Measurements from ENCODE around the gene ANAPC2. TPM values are rescaled to one million over a fixed set of nuclear protein-coding genes. Genes with fewer than 3 reads are reported as not detected.

The ANAPC2 gene, protein sequence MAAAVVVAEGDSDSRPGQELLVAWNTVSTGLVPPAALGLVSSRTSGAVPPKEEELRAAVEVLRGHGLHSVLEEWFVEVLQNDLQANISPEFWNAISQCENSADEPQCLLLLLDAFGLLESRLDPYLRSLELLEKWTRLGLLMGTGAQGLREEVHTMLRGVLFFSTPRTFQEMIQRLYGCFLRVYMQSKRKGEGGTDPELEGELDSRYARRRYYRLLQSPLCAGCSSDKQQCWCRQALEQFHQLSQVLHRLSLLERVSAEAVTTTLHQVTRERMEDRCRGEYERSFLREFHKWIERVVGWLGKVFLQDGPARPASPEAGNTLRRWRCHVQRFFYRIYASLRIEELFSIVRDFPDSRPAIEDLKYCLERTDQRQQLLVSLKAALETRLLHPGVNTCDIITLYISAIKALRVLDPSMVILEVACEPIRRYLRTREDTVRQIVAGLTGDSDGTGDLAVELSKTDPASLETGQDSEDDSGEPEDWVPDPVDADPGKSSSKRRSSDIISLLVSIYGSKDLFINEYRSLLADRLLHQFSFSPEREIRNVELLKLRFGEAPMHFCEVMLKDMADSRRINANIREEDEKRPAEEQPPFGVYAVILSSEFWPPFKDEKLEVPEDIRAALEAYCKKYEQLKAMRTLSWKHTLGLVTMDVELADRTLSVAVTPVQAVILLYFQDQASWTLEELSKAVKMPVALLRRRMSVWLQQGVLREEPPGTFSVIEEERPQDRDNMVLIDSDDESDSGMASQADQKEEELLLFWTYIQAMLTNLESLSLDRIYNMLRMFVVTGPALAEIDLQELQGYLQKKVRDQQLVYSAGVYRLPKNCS
- 24.9 to 40.7 TPM (median 36.9 TPM) in 5 replicates for total RNA-seq (2022; extraction: Qiagen RNA extraction)

DNA sequence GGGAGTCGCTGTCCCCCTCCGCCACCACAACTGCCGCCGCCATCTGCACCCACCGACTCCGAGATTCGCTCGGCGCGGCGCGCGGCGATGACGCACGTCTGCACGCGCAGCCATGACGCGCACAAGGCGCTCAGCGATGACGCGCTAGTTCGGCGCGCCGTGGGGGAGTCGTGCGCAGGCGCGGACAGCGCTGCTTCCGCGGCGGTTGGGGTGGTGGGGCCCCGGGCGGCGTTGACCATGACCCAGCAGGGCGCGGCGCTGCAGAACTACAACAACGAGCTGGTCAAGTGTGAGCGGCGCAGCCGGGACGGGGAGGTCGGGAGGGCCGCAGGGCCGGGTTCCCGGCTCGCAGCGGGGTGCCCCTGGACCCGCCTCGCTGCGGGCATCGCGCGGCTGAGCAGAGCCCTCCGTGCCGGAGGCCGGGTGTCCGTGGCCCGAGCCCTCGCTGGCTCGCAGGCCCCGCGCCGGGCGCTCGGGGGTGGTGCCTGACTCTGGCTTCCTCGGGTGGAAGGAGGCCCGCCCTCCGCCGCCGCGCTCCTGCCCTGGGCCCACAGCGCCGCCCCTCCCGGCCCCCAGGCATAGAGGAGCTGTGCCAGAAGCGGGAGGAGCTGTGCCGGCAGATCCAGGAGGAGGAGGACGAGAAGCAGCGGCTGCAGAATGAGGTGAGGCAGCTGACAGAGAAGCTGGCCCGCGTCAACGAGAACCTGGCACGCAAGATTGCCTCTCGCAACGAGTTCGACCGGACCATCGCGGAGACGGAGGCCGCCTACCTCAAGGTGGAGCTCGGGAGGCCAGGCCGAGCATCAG is at the start of gene ANAPC2, which contains the start of gene SSNA1:
ANAPC2 (minus strand) TSS at position 71 of the 807 bp plus-strand sequence; CDS start at position 43, 28 bp downstream.
SSNA1 (plus strand) TSS at position 187 of the 807 bp plus-strand sequence; CDS start at position 238, 51 bp downstream.

DNA sequence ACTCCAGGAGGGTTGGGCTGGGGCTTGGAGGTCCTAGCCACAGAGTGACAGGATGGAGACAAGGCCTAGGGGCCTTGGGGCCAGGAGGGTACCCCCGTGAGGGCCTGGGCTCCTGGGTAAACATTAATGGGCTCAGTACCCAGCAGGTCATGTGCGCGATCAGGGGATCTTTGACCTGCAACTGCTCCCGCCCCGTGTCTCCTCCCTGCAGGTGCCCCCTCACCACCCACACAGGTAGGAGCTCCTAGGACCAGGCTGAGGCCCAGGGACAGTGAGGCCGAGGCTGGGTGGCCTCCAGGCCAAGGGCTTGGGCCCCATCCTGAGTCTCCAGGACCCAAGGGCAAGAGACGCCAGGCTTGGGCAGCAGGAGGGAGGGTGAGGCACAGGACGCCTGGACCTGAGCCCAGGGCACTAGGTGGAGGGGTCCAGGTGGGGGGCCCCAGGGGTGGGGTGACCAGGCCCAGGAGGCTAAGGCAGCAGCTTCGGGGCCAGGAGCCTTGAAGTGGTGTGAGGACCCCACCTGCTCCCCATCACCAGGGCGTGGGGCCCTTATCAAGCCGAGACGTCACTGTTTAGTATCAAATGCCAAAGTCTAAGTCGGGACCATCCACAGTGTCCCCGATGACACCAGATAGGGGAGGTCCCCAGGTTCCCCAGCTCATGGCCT is 42.5 kb upstream of the ANAPC2 start, which contains the start of gene SLC34A3:
SLC34A3 (plus strand) TSS at position 197 of the 667 bp plus-strand sequence. CDS start 802 bp downstream, outside the sequence.

DNA sequence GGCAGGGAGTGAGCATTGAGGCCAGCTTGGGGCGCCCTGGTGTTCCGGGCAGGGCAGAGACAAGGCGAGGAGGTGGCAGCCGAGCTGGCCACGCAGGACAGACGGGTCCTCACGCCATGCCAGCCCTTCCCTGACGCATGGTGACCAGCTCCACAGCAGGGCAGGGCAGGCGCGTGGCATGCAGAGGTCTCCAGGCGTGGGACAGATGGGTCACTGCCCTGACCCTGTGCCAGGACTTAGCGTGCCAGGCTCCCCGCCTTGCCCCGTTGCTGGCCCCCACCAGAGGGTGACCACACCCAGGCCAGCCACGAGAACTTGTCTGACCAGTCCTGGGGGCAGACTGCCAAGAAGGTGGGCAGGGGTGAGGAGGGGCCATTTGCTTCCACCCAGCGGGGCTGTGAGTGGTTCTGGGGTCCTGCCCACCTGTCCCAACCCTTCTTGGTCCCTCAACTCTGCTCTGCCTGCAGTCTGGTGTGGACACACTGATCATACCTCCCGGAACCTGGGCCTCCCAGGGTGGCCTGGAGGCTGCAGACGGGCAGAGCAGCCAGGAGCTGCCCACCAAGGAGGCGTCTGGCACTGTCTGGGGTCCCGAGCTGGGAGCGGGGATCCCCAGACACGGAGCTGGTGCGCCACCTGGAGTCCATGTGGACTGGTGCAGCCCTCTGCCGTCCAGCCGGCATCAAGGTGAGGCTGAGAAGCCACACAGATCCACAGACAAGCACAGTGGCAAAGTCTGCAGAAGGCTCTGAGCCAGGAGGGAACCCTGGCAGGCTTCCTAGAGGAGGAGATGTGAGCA is 38.9 kb upstream of the ANAPC2 start, which contains the start of gene RNF224:
RNF224 (plus strand) TSS at position 449 of the 799 bp plus-strand sequence. CDS start 834 bp downstream, outside the sequence.

DNA sequence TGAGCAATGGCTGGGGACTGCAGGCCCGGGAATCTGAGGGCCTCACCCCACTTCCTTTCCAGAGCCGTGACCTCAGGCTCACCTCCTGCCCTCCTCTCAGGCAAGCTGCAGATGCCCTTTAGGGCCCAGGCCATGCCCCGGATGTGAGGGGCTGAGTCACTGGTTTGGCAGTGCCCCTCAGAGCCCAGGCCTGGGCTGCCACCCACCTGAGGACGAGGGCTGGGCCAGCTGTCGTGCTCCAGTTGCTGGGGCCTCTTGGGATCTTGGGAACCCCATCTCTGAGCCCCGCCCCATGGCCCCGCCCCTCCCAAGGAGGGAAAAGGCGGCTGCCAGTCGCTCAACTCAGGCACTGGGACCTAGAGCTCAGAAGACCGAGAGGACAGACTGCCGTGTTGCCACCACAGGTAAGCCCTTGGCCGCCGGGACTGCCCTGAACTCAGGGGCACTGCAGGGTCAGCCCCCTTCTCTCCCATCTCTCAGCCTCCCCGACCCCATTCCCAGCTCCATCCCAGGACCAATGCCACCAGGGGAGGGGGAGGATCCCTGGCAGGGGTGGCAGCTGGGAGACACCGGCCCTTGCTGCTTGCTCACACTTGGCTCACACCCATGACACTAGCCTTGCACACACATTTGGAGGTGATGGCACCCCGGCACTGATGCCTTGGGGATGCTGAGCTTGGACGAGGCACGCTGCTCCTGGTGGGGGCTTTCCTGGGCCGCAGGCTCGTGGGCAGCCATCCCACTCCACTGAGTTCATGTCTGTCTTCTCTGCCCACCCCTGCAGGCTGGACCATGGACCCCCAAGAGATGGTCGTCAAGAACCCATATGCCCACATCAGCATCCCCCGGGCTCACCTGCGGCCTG is 36.7 kb upstream of the ANAPC2 start, which contains the start of gene CYSRT1:
CYSRT1 (plus strand) TSS at position 345 of the 865 bp plus-strand sequence; CDS start at position 793, 448 bp downstream.

DNA sequence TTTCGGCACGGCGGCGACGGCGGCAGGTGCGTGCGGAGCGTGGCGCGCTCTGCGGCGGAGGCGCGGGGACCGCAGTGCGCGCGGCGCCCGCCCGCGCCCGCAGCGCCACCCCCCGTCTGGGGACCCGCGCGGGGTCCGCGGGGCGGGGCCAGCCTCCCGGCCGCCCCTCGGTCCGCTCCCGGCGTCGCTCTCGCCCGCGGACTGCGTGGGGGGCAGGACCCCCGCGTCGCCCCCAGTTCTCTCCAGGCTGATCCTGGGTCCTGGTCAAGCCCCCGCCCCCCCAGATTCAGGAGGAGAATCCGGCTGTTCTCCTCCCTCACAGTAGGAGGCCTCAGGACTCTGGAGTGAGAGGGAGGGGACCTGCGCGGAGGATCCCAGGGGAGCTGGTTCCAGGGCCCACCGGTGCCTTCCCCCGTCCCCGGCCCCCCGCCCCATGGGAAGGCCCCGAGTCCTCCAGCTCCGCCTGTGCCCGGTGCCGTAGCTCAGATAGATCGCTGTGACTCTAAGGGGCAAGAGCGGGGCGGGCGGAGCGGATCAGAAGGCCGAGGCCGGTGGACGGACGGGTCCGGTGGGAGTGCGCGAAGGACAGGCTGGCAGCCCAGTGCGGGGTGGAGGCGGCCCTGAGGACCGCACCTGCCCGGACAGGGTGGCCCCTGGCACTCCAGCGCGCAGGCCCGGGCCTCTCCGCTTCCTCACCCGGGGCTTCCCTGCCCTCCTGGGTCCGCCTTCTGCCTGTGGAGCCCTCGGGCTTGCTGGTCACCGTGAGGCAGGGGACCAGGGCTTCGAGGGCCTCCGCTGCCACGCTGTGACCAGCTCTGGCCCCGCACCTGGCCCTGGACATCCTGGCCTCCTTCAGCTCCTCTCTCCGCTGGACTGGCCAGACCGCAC is 34.1 kb upstream of the ANAPC2 start, which contains the start of gene RNF208:
RNF208 (minus strand) TSS at position 51 of the 888 bp plus-strand sequence. CDS start 1,028 bp downstream, outside the sequence.

DNA sequence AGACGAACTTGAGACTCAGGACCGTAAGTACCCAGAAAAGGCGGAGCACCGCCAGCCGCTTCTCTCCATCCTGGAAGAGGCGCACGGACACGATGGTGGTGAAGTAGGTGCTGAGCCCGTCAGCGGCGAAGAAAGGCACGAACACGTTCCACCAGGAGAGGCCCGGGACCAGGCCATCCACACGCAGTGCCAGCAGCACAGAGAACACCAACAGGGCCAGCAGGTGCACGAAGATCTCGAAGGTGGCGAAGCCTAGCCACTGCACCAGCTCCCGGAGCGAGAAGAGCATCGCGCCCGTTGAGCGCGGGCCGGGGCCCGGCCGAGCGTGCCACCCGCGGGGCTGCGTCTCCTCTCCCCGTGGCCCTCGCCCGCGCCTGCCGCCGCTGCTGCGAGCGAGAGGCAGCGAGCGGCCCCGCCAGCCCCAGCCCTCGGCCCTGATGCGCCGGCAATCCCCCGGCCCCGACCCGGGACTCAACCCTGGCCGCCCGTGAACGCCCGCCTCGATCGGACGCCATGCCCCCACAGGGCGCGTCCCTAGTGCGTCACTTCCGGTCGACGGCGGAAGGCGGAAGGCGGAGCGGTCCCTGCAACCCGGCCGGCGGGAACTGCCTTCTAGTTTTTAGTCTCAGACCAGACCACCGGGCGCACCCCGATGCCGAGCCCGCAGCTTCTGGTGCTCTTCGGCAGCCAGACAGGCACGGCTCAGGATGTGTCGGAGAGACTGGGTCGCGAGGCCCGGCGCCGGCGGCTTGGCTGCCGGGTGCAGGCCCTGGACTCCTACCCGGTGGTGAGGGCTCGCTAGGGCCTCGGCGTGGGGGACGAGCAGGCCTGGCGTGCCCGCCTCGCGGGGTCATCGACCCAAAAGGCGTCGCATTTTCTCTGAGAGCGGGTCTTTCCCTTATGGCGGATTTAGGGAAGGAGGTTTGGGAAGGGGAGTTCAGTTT is 17.0 kb upstream of the ANAPC2 start, which contains the start of the genes NDOR1 and TMEM203:
NDOR1 (plus strand) TSS at position 575 of the 944 bp plus-strand sequence; CDS start at position 653, 78 bp downstream.
TMEM203 (minus strand) TSS at position 523 of the 944 bp plus-strand sequence; CDS start at position 289, 234 bp downstream.

DNA sequence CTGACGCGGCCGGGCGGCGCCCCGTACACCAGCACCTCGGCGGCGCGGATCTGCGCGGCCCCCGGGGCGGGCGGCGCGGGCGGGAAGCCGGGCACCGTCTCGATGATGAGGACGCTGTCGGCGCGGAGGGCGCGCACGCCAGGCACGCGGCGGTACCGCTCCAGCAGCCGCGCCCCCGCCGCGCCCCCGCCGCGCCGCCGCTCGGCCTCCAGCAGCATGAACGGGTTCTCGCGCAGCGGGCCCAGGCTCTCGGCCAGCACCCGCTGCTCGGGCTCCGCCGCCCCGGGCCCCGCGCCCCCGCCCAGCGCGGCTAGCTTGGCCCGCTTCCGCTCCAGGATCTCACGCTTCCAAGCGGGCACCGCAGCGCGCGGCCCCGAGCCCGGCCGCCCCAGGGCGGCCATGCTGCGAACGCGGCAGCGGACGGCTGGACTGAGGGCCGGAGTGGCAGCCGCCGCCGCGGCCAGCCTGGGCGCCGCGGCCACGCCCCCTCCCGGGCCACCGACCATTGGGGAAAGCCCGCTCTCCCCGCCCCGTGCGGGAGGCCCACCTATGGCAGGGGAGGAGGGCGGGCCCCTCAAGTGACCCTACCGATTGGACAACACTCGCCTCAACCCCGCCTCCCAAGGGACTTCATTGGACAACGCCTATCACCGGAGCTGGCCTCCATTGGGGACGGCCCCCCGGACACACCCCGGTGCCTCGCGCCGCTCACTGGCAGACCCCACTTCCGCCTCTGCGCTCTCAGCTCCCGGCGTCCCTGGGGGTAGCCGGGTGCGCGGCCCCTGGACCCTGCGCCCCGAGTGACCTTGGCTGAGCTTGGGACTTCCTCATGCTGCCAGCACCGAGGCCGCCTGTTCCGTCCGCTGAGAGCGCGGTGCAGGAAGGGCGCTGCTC is 12.2 kb upstream of the ANAPC2 start, which contains the start of gene TPRN:
TPRN (minus strand) TSS at position 431 of the 894 bp plus-strand sequence; CDS start at position 401, 30 bp downstream.

DNA sequence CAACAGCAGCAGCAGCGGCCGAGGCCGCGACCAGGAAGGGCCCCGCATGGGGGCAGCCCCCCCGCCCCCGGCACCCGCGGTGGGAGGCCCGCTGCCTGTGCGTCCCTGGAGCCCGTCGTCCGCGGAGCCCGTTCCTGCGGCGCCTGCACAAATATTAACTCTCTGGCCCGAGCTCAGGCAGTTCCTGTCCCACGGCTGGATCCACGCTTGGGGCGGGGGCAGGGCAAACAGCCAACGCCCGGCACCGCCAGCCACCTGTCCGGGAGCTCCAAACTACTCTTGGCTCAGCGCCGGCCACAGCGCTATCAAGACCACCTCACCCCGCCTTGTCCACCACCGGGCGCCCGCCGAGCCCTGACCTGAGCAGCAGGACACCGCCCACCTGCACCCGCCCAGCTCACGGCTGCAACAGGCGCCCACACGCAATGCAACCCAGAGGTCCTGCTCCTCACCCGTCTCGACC is 18.4 kb downstream of the ANAPC2 start, which contains the start of gene LRRC26:
LRRC26 (minus strand) TSS at position 156 of the 463 bp plus-strand sequence; CDS start at position 48, 108 bp downstream.

DNA sequence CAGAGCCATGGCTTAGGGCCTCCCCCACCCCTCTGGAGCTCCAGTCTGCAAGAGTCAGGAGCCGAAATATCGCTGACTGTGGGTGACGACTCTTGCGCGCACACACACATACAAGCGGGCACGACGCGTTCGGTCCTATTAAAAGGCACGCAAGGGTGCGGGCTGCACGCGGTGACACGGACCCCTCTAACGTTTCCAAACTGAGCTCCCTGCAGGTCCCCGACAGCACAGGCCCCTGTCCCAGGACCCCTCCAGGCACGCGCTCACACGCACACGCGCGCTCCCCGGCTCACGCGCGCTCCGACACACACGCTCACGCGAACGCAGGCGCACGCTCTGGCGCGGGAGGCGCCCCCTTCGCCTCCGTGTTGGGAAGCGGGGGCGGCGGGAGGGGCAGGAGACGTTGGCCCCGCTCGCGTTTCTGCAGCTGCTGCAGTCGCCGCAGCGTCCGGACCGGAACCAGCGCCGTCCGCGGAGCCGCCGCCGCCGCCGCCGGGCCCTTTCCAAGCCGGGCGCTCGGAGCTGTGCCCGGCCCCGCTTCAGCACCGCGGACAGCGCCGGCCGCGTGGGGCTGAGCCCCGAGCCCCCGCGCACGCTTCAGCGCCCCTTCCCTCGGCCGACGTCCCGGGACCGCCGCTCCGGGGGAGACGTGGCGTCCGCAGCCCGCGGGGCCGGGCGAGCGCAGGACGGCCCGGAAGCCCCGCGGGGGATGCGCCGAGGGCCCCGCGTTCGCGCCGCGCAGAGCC is 49.5 kb downstream of the ANAPC2 start, which contains the start of gene GRIN1:
GRIN1 (plus strand) TSS at position 433 of the 746 bp plus-strand sequence. CDS start 333 bp downstream, outside the sequence.

Other genes with a start within 250 kb of the ANAPC2 start
- gene FBXW5, start 243.8 kb downstream of the ANAPC2 start, total RNA-seq (2022; extraction: Qiagen RNA extraction), result 61.5 to 109 TPM (median 104 TPM) in 5 replicates
- 0.88 to 2.3 TPM (median 1.3 TPM) in 5 replicates for gene C8G, start 243.3 kb downstream of the ANAPC2 start, total RNA-seq (2022; extraction: Qiagen RNA extraction)
- gene LCN12, start 236.3 kb downstream of the ANAPC2 start, total RNA-seq (2022; extraction: Qiagen RNA extraction), result 0.48 to 1.5 TPM (median 1.5 TPM) in 5 replicates
- gene PTGDS, start 211.1 kb downstream of the ANAPC2 start, total RNA-seq (2022; extraction: Qiagen RNA extraction), result 0.16 to 0.81 TPM (median 0.57 TPM) in 5 replicates
- 0.03 to 0.06 TPM (median 0.05 TPM) in 4 of 5 replicates, not detected in the other for gene LCNL1, start 205.6 kb downstream of the ANAPC2 start, total RNA-seq (2022; extraction: Qiagen RNA extraction)
- gene PAXX, start 196.1 kb downstream of the ANAPC2 start, total RNA-seq (2022; extraction: Qiagen RNA extraction), result 49.7 to 88.2 TPM (median 76.5 TPM) in 5 replicates
- 2.7 to 4.5 TPM (median 3.8 TPM) in 5 replicates for gene CLIC3, start 192.0 kb downstream of the ANAPC2 start, total RNA-seq (2022; extraction: Qiagen RNA extraction)
- 20.4 to 30.4 TPM (median 27.8 TPM) in 5 replicates for gene ABCA2, start 160.3 kb downstream of the ANAPC2 start, total RNA-seq (2022; extraction: Qiagen RNA extraction)
- 0.08 to 0.09 TPM in 2 of 5 replicates, not detected in the others for gene FUT7, start 156.5 kb downstream of the ANAPC2 start, total RNA-seq (2022; extraction: Qiagen RNA extraction)
- gene NPDC1, start 142.4 kb downstream of the ANAPC2 start, total RNA-seq (2022; extraction: Qiagen RNA extraction), result 41.2 to 91.4 TPM (median 89.1 TPM) in 5 replicates
- gene ENTPD2, start 134.5 kb downstream of the ANAPC2 start, total RNA-seq (2022; extraction: Qiagen RNA extraction), result 0.63 to 1.4 TPM (median 0.95 TPM) in 5 replicates
- gene SAPCD2, start 118.0 kb downstream of the ANAPC2 start, total RNA-seq (2022; extraction: Qiagen RNA extraction), result 15.2 to 28.2 TPM (median 25.3 TPM) in 5 replicates
- 9.5 to 17.0 TPM (median 12.6 TPM) in 5 replicates for gene UAP1L1, start 111.0 kb downstream of the ANAPC2 start, total RNA-seq (2022; extraction: Qiagen RNA extraction)
- gene MAN1B1, start 101.6 kb downstream of the ANAPC2 start, total RNA-seq (2022; extraction: Qiagen RNA extraction), result 42.2 to 55.4 TPM (median 51.2 TPM) in 5 replicates
- 72.4 to 138 TPM (median 129 TPM) in 5 replicates for gene DPP7, start 73.8 kb downstream of the ANAPC2 start, total RNA-seq (2022; extraction: Qiagen RNA extraction)
- 0.22 to 0.94 TPM (median 0.34 TPM) in 5 replicates for gene GRIN1, start 49.4 kb downstream of the ANAPC2 start, total RNA-seq (2022; extraction: Qiagen RNA extraction)
- gene LRRC26, start 18.5 kb downstream of the ANAPC2 start, total RNA-seq (2022; extraction: Qiagen RNA extraction), result 0.61 to 2.2 TPM (median 1.4 TPM) in 5 replicates
- not detected in 5 replicates for gene TMEM210, start 16.5 kb downstream of the ANAPC2 start, total RNA-seq (2022; extraction: Qiagen RNA extraction)
- 102 to 161 TPM (median 150 TPM) in 5 replicates for gene SSNA1, start 116 bp upstream of the ANAPC2 start, total RNA-seq (2022; extraction: Qiagen RNA extraction)
- 6.2 to 10.5 TPM (median 10.1 TPM) in 5 replicates for gene TPRN, start 12.2 kb upstream of the ANAPC2 start, total RNA-seq (2022; extraction: Qiagen RNA extraction)
- gene TMEM203, start 17.1 kb upstream of the ANAPC2 start, total RNA-seq (2022; extraction: Qiagen RNA extraction), result 35.3 to 48.6 TPM (median 45.8 TPM) in 5 replicates
- 11.5 to 21.6 TPM (median 18.2 TPM) in 5 replicates for gene NDOR1, start 17.1 kb upstream of the ANAPC2 start, total RNA-seq (2022; extraction: Qiagen RNA extraction)
- 0.95 to 2.7 TPM (median 2.2 TPM) in 5 replicates for gene RNF208, start 33.7 kb upstream of the ANAPC2 start, total RNA-seq (2022; extraction: Qiagen RNA extraction)
- gene CYSRT1, start 36.6 kb upstream of the ANAPC2 start, total RNA-seq (2022; extraction: Qiagen RNA extraction), result 2.7 to 5.0 TPM (median 4.3 TPM) in 5 replicates
- 0.09 to 0.24 TPM (median 0.14 TPM) in 5 replicates for gene RNF224, start 38.9 kb upstream of the ANAPC2 start, total RNA-seq (2022; extraction: Qiagen RNA extraction)
- 0.07 to 0.14 TPM (median 0.10 TPM) in 4 of 5 replicates, not detected in the other for gene SLC34A3, start 42.3 kb upstream of the ANAPC2 start, total RNA-seq (2022; extraction: Qiagen RNA extraction)
- 616 to 807 TPM (median 766 TPM) in 5 replicates for gene TUBB4B, start 52.7 kb upstream of the ANAPC2 start, total RNA-seq (2022; extraction: Qiagen RNA extraction)
- gene STPG3, start 62.7 kb upstream of the ANAPC2 start, total RNA-seq (2022; extraction: Qiagen RNA extraction), result 0.07 TPM in 1 of 5 replicates, not detected in the others
- gene NELFB, start 66.8 kb upstream of the ANAPC2 start, total RNA-seq (2022; extraction: Qiagen RNA extraction), result 42.6 to 62.4 TPM (median 57.8 TPM) in 5 replicates
- 17.1 to 31.6 TPM (median 26.1 TPM) in 5 replicates for gene TOR4A, start 89.2 kb upstream of the ANAPC2 start, total RNA-seq (2022; extraction: Qiagen RNA extraction)
- gene NRARP, start 113.7 kb upstream of the ANAPC2 start, total RNA-seq (2022; extraction: Qiagen RNA extraction), result 2.8 to 7.8 TPM (median 4.8 TPM) in 5 replicates
- gene EXD3, start 234.6 kb upstream of the ANAPC2 start, total RNA-seq (2022; extraction: Qiagen RNA extraction), result 4.9 to 7.8 TPM (median 7.0 TPM) in 5 replicates
- 0.78 to 2.3 TPM (median 2.0 TPM) in 5 replicates for gene NOXA1, start 234.8 kb upstream of the ANAPC2 start, total RNA-seq (2022; extraction: Qiagen RNA extraction)